Chondrocyte (in vitro differentiated cells): ENCODE data around the gene NR4A2. TPM values are rescaled to one million over a fixed set of nuclear protein-coding genes. Genes with fewer than 3 reads are reported as not detected.

ENCODE experiments used
- DNase-seq: peaks from one replicate; pipeline ENCODE4 v3.0.0; 2021; ENCODE audit warnings: mixed read lengths, low spot score
- H3K27ac Mint-ChIP-seq: one replicate; pipeline ENCODE4 v1.8.0; 2021; ENCODE audit warnings: mild to moderate bottlenecking, moderate library complexity, mixed read lengths; ENCODE audit not compliant: unreplicated experiment
- H3K27me3 Mint-ChIP-seq: 2 replicates; pipeline ENCODE4 v1.8.0; 2021; ENCODE audit warnings: low read depth, mixed read lengths
- H3K36me3 Mint-ChIP-seq: 2 replicates; pipeline ENCODE4 v1.8.0; 2021; ENCODE audit warnings: low read depth, mixed read lengths
- H3K4me1 Mint-ChIP-seq: 2 replicates; pipeline ENCODE4 v1.8.0; 2021; ENCODE audit warnings: low read depth, mild to moderate bottlenecking, mixed read lengths
- H3K4me3 Mint-ChIP-seq: one replicate; pipeline ENCODE4 v1.8.0; 2021; ENCODE audit warnings: mild to moderate bottlenecking, moderate library complexity, mixed read lengths; ENCODE audit not compliant: unreplicated experiment
- H3K9me3 Mint-ChIP-seq: 2 replicates; pipeline ENCODE4 v1.8.0; 2021; ENCODE audit warnings: low read depth, mixed read lengths
- total RNA-seq: library from RNA; stranded (reverse); gene quantifications from 3 replicates; pipeline ENCODE4 v1.2.1, GENCODE V29; 2021
- TF ChIP-seq, protein P1 (sequence below): fragments of 200-600 bp; sonication (generic); IDR thresholded peaks from 2 replicates; pipeline ENCODE4 v1.5.0; 2021; ENCODE audit warnings: antibody characterized with exemption, mild to moderate bottlenecking, moderate library complexity

The NR4A2 gene
- total RNA-seq, 1 donor from 2014 or later: 1.2 TPM

DNA sequence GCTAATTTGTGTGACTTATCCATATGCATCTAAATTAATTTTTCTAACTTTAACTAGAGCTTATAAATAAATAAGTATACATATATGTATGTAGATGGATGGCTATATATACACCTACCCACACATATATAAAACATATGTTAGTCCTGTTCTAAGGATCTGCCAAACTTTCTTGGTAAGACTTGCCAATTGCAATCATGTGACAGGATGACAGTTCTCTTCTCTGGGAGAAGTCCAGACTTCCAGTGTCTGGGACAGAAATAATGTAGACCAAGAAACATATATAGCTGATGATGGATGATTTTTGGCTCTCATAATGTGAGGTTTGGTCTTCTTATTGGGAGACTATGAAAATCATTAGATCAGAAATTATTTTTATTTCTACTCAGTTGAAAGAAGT is 30.6 kb upstream of the NR4A2 start:
- no peaks in the 10 kb centered on the region for H3K4me1 Mint-ChIP-seq
- H3K27me3 Mint-ChIP-seq: peaks cover 4% of the 10 kb centered on the region
- H3K36me3 Mint-ChIP-seq: no peaks in the 10 kb centered on the region
- no peak overlapping the region for H3K4me3 Mint-ChIP-seq
- no peak for DNase-seq
- no peaks in the 10 kb centered on the region for H3K9me3 Mint-ChIP-seq
- no peak overlapping the region for H3K27ac Mint-ChIP-seq
- TF ChIP-seq, protein P1, sequence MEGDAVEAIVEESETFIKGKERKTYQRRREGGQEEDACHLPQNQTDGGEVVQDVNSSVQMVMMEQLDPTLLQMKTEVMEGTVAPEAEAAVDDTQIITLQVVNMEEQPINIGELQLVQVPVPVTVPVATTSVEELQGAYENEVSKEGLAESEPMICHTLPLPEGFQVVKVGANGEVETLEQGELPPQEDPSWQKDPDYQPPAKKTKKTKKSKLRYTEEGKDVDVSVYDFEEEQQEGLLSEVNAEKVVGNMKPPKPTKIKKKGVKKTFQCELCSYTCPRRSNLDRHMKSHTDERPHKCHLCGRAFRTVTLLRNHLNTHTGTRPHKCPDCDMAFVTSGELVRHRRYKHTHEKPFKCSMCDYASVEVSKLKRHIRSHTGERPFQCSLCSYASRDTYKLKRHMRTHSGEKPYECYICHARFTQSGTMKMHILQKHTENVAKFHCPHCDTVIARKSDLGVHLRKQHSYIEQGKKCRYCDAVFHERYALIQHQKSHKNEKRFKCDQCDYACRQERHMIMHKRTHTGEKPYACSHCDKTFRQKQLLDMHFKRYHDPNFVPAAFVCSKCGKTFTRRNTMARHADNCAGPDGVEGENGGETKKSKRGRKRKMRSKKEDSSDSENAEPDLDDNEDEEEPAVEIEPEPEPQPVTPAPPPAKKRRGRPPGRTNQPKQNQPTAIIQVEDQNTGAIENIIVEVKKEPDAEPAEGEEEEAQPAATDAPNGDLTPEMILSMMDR: no peak

GRCh38 chr2:156356014-156356754 is 23.7 kb upstream of the NR4A2 start:
- H3K4me1 Mint-ChIP-seq: no peaks in the 10 kb centered on the region
- H3K27ac Mint-ChIP-seq: no peak overlapping the region
- no peak for DNase-seq
- H3K9me3 Mint-ChIP-seq: no peaks in the 10 kb centered on the region
- H3K36me3 Mint-ChIP-seq: no peaks in the 10 kb centered on the region
- H3K4me3 Mint-ChIP-seq: no peak overlapping the region
- no peaks in the 10 kb centered on the region for H3K27me3 Mint-ChIP-seq
- TF ChIP-seq, protein P1: no peak

- H3K27me3 Mint-ChIP-seq: no peaks in the 10 kb centered on the region
- H3K4me1 Mint-ChIP-seq: no peaks in the 10 kb centered on the region
- H3K36me3 Mint-ChIP-seq: no peaks in the 10 kb centered on the region
- TF ChIP-seq, protein P1: no peak
- H3K4me3 Mint-ChIP-seq: no peak overlapping the region
- H3K9me3 Mint-ChIP-seq: no peaks in the 10 kb centered on the region
- no peak overlapping the region for H3K27ac Mint-ChIP-seq
- DNase-seq: no peak
Measured at GRCh38 chr2:156352911-156353310, 20.4 kb upstream of the NR4A2 start.

GRCh38 chr2:156350374-156351142 is 18.0 kb upstream of the NR4A2 start:
- DNase-seq: no peak
- H3K4me1 Mint-ChIP-seq: no peaks in the 10 kb centered on the region
- H3K27ac Mint-ChIP-seq: no peak overlapping the region
- TF ChIP-seq, protein P1: no peak
- no peaks in the 10 kb centered on the region for H3K27me3 Mint-ChIP-seq
- no peak overlapping the region for H3K4me3 Mint-ChIP-seq
- H3K36me3 Mint-ChIP-seq: no peaks in the 10 kb centered on the region
- no peaks in the 10 kb centered on the region for H3K9me3 Mint-ChIP-seq

- Mint-ChIP-seq H3K4me1 (no peaks in the 10 kb centered on the region), H3K4me3 (no peak overlapping the region), H3K9me3 (no peaks in the 10 kb centered on the region), H3K27me3 (no peaks in the 10 kb centered on the region), H3K36me3 (no peaks in the 10 kb centered on the region), H3K27ac (no peak overlapping the region)
- no peak for DNase-seq
- TF ChIP-seq, protein P1: no peak
Measured at GRCh38 chr2:156349605-156350004, 17.1 kb upstream of the NR4A2 start.
